Stimulated activated CD4-positive, alpha-beta T cell treated with anti-CD3 and anti-CD28 coated beads, TNF-alpha, amount 100 ng/mL, for 24 hours (primary cell): ENCODE data around the gene FBLN5.
"Not testable (repeated sequence)": the region's sequence is repeated elsewhere in the genome, so short reads cannot be mapped to it uniquely, and the experiment has no call there.

ENCODE experiments used
- DNase-seq, 3 experiments: peaks; one replicate each; pipeline ENCODE4 v3.0.0-alpha.2; 2020; ENCODE audit warnings: low read depth in 3 of 3

Gene FBLN5

DNA sequence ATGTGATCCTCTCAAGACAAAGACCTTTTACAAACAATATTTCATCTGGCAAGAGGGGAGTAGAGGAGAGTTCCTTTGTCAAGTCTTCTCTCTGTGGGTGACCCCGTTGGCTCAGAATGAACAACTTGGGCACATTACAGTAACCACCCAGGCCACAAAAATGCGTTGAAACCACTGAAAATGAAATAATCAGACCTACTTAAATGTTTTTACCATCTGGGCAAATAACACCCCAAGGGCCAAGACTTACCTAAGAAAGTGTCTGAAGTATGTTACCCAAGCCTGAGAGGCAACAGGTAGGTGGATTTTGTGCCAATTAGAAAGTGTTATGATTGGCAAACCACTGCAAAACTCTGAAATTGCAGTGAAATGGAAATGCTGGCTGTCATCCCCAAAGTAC, 81.4 kb downstream of the FBLN5 start:
- no peak for DNase-seq

DNA sequence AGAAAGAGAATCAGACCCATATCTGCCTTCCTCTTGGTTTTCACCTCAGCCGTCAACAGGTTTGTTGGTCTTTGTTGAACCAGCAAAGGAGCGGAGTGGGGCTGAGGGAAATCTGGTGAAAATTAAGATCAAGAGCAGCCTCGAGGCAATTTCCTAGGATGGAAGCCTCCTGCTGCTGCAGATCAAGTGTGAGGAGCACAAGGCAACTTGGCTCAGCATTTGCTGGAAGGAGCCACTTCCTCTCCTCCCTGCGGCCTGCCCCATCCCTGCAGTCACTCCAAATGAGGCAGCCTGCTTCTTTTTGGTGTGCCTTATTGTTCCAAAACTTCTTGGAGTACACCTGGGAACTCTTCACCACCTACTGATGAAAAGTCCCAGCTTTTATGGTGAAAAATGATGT, 85.1 kb downstream of the FBLN5 start:
- DNase-seq = no peak

DNA sequence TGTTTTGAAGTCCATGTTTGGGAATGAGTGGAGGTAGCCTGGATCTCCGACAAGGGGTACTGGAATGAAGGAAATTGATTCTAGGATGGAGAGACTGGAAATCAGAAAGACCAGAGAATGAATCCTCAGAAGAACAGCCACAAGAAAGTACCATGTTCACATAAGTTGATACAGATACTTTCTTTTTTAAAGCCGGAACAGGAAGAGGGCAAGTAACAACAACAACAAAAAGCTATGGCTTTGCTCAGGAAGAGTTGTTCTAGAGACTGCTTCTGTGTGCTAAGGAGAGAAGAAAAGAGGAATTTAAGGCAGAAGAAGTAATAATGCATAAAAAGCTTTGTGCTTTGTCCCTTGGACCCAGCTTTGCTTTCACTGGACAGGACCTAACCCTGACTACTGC, 86.4 kb downstream of the FBLN5 start:
- no peak for DNase-seq

DNA sequence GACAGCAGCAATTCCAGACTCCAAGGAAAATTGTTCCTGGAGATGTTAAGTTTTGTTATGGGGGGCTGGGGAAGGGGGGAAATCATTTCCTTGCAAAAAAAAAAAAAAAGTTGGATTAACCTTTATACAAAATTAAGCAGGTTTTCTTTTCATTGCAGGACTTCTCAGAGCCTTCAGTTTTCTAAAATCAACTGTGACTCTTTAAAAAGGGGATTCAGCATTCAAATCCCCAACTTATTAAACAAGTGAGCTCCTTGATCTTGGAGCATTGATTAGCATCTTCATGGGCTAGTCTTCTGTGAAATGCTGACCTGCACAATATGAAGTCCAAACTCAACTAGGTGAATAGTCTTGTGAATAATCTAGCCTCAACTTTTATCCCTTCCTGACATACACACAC, 87.3 kb downstream of the FBLN5 start:
- no peak for DNase-seq

DNA sequence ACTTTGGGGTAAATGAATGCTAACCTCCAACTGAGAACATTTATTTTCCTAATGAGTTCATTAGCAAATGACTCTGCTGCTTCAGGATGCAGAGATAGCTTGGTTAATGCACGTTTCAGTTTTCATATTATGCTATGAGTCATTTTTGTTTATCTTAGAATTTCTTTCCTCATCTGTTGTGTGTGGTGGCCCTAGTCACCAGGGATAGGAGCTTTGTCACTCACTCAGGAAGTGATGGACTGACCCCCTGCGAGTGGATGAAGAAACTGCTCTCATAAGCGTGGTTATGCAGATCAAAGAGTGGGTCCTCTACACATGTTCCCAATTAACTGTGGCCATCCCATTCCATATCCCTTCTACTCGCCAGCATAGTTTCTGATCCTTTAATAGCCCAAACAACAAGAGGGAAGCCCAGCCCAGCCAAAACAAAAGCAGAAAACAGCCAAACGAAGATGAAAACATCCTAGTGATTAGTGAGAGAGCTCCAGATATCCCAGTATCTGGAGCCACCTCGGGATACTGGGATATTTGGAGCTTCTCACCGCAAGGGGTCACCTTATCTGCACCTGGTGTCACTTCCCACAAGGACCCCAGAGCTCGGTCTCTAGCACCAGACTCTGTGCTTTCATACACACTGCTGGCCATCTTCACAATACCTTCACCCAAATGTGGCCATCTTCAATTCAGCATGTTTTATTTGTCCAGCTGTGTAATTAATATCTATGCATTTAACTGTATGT, 88.8 kb downstream of the FBLN5 start:
- no peak for DNase-seq

DNA sequence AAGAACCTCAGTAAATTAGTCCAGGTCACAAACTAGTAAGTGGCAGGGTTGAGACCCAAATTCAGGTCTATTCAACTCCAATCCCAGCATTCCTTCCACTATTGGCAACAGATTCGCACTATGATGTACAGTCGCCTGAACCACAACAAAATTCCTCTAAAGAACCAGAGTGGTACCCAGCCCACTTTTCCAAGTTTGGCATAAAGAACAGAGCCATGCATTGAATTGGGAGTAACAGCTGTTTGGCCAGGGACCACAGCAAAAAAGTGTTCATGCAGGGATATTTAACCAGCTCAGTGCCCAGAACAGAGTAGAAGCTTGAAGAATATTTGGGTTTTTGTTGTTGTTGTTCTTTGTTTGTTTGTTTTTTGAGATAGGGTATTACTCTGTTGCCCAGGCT, 89.9 kb downstream of the FBLN5 start:
- DNase-seq = no peak

DNA sequence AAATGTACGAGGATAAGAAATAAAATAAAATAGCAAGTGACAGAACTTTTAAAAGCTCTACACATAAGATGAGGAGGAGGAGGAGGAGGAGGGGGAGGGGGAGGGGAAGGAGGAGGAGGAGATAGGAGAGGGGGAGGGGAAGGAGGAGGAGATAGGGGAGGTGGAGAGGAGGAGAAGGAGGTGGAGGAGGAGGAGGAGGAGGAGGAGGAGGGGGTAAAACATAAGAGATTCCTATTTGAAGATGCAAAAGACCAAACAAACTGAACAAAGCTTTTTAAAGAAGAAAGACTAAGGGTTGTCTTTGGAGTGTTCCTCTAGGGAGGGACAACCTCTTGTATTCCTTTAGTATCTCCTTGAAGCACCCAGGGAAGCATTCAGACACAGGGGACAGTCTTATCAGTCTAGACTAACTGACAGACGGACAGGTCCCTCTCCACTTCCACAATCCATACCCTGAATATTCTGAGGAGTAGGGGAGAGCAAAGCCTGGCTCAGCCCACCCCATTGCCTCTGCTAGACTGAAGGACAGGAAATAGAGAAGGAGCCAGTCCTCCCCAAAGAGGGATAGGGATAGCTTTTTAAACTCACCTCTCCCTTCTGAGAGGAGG, 93.1 kb downstream of the FBLN5 start:
- no peak for DNase-seq

DNA sequence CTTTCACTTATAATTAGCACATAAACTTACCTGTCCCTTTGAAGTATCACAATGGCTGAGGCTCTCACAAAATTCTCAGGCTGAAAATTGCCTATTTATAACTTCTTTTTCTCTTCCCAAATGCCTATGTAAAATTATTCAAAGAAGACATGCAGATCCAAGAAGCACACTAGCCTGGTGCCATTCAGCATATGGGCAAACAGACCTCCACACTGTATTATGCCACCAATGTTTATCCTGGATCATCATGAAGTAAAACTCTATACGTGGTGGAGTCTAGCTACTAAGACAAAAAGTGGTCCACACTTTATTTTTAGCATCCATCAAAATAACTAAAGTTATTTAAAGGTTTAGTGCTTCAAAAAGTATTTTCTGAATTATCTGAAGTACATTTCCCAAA, 95.9 kb downstream of the FBLN5 start:
- no peak for DNase-seq

DNA sequence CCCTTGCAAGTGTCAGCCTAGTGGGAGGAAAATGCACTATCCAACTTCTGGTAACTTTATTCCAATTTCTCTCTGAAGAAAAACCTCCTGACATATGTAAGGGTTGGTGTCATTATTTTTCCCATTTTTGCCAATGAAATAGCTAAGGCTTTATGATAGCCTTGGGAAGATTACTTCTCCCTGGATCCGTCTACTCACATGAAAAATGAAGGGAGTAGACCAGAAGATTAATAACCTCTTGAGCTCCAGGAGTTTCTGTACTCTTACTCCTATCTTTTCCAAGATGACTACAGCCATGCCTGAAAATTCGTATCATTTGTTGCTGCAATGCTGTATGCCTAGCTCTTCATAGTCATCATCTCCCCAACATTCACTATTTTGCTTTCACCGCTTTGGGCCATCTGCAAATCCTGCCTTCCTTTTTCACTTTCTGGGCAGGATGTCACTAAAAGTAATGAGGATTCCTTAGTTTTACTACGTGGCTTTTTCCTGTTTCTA, 98.9 kb downstream of the FBLN5 start:
- DNase-seq = no peak

DNA sequence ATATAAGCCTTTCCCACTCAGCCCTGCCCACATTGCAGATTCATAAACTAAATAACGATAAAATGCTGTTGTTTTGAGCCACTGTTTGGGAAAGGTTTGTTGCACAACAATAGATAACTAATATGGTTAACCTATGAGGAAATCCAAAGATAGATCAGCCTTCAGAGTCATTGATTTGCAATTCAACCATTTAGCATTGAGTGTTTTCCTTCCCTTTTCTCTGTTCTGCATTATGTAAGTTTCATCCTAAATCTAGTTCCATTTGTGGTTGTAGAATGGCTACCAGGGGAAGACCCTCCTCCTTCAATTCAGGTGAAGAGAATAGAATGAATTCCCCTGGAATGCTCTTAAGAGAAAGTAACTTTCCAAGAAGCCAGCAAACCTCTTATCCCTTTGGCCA, 99.8 kb downstream of the FBLN5 start:
- no peak for DNase-seq

DNA sequence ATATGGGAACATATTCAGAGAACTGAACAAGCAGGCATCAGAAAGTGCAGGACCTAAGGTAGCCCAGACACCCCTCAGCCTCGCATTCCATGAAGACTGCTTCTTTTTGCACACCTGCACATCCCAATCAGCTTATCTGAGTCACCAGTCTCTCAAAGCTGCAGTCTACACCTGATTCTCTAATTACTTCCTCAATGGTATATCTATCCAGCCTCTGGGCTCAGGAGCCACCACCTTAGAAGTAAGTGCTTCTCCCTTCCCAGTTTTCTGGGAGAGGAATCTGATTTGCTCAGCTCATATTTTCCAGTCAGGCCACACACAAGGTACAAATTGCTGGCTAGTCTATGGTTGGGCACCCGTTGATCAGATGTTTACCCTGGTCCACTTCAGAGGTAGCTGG, 101.8 kb downstream of the FBLN5 start:
- DNase-seq = no peak

DNA sequence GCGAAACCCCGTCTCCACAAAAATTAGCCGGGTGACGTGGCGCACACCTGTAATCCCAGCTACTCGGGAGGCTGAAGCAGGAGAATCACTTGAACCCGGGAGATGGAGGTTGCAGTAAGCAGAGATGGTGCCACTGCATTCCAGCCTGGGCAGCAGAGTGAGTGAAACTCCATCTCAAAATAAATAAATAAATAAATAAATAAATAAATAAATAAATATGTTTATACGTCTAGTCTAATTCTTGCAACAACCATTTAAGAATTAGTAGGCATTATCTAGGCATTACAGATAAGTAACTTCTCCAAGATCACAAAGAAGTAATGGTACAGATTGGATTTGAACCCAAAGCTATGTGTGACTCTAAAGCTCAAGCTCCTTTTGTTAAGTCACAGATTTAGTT, 102.4 kb downstream of the FBLN5 start:
- DNase-seq = not testable (repeated sequence)

DNA sequence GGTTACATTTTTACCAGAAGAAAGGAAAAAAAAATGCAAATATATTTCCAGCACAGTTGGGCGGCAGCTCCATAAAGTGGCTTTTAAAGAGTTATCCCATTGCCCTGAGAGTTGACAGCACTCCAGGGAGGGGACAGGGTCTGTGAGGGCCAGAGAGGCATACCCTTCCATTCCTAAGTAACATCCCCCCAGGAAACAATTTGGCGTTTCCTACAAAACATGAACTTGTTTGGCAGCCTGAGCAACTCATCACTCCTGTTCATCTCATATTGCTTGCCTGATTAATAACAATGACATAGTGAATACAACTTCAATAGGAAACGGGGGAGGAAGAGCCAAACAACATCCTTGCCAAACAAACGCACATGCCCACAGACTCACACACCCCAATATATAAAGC, 103.5 kb downstream of the FBLN5 start:
- no peak for DNase-seq

DNA sequence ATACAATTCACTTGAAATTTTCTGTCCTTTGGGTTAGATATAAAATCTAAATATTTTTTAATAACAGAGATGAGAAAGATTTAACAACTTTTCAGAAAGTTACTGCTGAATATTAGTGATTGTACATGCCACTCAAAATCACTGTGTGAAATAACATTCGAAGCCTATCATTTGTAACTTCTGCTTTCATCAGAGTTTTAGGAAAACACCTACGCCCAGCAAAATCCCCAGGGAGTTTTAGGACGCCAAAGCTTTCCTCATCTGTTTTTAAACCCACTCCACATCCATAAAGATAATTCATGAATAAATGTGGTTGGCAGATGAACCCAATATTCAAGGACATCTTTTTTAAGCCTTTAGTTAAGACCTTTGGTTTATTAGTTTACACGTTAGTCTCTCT, 104.1 kb downstream of the FBLN5 start:
- DNase-seq = no peak

DNA sequence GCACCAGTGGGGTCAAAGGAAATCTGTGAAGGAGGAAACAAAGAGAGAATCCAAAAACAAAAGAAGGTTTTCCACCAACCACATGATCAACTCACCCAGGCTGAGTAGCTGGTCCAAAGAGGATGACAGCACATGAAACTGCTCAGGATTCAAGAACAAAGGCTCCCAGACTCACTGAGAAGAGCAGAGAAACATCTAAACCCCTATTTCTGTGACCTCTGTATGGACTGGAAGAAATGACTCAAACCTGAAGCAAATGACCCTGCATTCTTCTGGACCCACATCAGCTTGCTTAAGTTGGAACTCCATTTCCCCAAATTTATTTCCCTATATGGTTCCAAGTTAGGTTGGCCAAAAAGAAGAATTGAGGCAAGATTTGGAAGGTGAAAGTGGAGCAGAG, 106.4 kb downstream of the FBLN5 start:
- no peak for DNase-seq

DNA sequence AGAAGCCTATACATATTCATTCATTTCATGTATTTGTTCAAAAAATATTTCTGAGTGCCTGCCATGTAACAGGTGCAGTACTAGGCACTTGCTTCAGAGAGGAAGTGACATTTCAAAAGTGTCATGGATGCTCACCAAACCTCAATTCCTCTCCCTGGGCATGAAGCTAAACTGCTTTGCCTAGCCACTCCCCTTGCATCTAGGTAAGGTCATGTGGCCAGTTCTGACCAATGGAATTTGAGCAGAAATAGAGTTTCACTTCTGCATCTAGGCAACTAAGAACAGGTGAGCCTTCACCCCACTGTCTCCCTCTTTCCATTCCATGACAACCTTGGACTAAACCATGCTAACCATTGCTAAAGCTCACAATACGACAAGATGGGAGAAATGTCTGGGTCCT, 107.7 kb downstream of the FBLN5 start:
- no peak for DNase-seq

DNA sequence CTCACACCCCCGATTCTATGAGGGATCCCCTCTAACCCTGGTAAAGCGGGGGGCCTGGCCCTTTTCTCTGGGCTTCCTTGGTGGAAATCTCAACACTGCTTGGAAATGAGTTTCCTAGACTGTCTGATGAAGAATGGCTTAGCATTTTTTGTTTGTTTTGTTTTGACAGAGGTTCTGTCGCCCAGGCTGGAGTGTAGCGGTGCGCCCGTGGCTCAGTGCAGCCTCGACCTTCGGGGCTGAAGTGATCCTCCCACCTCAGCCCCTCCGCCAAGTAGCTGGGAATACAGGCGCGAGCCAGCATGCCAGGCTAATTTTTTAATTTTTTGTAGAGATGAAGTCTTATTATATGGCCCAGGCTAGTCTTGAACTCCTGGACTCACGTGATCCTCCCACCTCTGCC, 110.4 kb downstream of the FBLN5 start:
- no peak for DNase-seq

DNA sequence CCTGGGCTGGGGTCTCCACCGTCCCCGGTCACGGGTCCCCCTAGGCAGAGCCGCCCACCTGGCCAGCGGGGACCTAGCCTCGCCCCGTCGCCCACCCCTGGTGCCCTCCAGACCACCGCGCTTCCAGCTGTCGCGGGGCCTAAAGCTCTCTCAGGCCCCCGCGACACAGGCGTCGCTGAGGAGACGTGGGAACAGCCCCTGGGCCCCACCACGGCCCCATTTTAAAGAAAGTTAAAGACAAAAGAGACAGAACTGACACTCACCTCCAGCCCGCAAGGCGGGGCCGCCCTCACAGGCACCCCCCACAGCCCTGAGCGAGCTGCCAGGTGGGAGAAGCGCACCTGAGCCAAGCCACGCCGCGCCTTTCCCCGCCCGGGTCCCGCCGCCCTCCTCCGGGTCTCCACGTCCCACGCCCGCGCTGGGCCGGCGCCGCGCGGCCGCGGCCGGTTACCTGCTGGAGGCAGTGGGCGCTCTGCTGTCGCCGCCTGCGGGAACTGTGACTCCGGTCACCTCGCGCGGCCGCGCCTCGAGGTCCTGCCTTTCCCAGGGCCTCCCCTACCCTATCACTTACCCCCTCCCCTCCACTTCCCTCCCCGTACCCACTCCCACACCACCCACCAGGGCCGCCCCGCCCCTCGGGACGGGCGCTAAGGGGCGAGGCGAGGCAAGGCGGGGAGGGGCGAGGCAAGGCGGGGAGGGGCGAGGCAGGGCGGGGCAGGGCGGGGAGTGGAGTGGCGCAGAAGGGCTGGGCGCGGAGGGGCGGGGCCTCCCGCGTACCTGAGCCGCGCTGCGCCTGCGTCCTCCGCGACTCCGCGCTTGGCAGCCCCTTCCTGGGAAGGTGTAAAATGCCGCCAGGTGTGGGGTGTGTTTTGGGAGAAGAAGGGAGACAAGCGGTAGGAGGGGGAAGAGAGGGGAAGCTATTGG, 111.3 kb downstream of the FBLN5 start:
- peak; percentile 80 to 84 (median 83) for DNase-seq

DNA sequence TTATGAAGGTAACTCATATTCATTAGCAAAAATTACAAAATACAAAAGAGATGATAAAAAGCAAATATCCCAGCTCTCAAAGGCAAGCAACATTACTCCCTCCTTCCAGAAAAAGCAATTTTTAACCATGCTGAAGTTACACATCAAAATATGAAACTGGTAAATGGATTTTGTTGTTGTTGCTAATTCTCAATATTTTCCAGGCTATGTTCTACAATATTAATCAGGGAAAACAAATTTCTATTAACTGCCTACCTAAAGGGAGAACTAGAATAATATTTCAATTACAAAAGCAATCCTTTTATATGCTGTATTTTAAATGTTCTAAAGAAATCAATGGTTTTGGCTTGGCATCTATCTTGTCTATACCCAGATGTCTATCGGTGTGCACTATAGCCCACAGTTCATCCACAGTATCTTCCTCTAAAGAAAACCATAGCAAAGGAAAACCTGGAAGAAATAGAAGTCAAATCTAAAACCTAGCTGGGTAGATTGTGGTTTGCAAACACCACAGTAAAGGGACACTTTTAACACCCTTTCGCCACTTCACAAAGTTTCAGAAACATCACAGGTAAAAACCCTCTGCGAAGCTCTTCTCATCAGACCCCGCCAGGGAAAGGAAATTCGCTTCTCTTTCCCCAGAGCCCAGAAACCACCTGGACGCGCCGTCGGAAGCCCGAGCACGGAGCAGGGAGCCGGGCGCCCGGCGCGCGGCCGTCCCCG, 112.1 kb downstream of the FBLN5 start:
- DNase-seq = peak in 1 of 3 experiments; percentile 21

DNA sequence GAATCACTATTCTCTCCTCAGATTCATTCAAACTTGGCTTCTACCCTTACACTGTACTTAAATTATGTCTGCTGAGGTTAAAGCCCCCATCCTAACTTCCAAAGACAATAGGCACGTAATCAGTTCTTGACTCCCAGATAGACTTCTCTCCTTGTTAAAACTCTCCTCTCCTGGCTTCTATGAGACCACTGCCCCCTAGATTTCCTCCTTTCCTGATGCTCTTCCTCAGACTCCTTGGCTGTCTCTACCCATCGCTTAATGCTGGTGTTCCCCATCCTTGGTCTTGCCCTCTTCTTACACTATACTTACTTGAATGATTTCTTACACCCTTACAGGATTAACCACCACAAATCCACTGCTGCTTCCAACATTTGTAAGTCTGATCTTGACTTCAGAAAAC, 112.9 kb downstream of the FBLN5 start:
- DNase-seq = no peak

DNA sequence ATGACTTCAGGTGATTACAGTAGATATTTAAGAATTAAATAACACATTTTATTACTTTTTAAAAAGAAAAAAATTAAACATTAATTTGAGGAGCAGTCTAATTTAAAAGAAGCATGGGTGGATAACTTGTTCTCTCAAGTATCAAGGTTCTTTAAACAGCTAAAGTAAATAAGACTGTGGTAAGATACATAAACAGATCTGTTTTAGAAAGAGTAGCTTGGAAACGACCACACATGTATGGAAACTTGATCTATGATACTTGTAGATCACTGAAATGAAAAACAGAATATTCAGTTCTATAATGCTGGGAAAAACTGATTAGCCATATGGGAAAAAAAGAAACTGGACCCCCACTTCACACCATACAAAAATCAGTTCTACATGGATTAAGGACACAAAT, 116.2 kb downstream of the FBLN5 start:
- DNase-seq = no peak

DNA sequence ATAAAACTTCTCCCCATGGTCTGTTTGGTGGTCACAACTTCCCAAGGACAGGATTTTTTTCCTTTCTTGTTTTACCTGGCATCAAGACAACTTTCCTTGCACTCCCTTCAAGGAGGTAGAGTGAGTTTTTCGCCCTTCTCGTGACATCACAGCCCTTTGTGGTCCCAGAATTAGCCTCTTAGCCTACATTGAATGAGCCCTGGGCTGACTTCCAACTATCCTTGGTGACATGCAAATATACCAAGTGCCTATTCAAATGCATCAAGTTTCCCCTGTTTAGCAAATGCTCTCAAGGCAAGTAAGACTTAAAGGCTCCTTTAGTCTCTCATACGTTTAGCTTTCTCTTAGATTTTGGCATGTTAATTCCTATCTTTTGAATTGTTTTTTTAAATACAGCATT, 116.7 kb downstream of the FBLN5 start:
- no peak for DNase-seq
